ENCODE data around the gene SMARCAL1. TPM values are rescaled to one million over a fixed set of nuclear protein-coding genes. Genes with fewer than 3 reads are reported as not detected.

SMARCAL1 gene
- total and polyA plus RNA-seq, 2 experiments from 2014 or later, result 18.8 to 19.9 TPM

DNA sequence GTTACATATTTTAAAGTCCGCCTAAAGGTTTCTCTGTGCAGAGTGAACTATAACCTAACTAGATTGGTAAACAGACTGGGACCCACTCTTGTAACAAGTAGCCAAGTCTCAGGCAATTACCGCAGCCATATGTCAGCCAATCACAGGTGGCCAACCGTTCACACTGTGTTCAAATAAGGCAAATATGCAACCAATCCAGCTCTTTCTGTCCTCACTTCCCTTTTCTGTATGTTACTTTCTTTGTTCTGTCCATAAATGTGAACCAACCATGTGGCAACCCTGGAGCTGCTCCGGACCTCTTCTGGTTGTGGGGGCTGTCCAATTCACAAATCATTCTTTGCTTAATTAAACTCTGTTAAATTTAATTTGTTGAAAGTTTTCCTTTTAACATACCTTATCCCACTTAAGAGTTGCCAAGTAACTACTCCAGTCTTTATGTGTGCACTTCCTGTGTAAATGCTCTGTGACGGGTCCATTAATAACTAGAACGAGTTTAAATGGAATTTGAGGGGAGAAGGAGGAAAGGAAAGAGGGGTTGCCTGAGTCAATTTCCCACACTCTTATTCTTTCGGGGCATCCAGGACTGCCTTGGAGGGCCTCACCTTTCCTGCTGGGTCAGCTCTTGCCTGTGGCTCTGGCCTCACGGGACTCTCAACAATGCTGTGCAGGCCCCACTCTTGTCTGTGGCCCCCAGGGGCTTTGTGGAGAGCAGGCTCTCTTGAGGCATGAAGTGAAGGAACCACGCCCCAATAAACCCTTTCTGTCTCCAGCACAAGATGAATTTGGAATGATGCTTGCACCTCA, 79.7 kb downstream of the SMARCAL1 start:
- 60% methylated on average over 9 of the region's 9 CpGs for WGBS (ENCODE audit: low lambda C conversion rate, missing lambda C conversion rate)
- Histone ChIP-seq H3K4me3 (no peak overlapping the region), H2AFZ (no peak overlapping the region), H3K4me2 (no peak overlapping the region), H3K27me3 (no peaks in the 10 kb centered on the region), H4K20me1 (ENCODE audit: insufficient read depth, poor library complexity, severe bottlenecking) (no peaks in the 10 kb centered on the region), H3K79me2 (no peaks in the 10 kb centered on the region), H3K4me1 (ENCODE audit: insufficient read depth) (peaks cover 13% of the 10 kb centered on the region), H3K9me3 (ENCODE audit: low read depth) (no peaks in the 10 kb centered on the region), H3K27ac (peak overlapping the region; percentile 60), H3K9me2 (replicated peaks; ENCODE audit: insufficient read depth) (no peaks in the 10 kb centered on the region), H3K36me3 (replicated peaks; ENCODE audit: insufficient read depth, low read depth) (no peaks in the 10 kb centered on the region)
- no peak for TF ChIP-seq EZH2 (IDR thresholded peaks at IDR 0.05; ENCODE audit: borderline replicate concordance)
- TF ChIP-seq, protein P1, sequence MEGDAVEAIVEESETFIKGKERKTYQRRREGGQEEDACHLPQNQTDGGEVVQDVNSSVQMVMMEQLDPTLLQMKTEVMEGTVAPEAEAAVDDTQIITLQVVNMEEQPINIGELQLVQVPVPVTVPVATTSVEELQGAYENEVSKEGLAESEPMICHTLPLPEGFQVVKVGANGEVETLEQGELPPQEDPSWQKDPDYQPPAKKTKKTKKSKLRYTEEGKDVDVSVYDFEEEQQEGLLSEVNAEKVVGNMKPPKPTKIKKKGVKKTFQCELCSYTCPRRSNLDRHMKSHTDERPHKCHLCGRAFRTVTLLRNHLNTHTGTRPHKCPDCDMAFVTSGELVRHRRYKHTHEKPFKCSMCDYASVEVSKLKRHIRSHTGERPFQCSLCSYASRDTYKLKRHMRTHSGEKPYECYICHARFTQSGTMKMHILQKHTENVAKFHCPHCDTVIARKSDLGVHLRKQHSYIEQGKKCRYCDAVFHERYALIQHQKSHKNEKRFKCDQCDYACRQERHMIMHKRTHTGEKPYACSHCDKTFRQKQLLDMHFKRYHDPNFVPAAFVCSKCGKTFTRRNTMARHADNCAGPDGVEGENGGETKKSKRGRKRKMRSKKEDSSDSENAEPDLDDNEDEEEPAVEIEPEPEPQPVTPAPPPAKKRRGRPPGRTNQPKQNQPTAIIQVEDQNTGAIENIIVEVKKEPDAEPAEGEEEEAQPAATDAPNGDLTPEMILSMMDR (IDR thresholded peaks at IDR 0.05; ENCODE audit: poor library complexity), result no peak
- TF ChIP-seq EZH2phosphoT487 (IDR thresholded peaks at IDR 0.05; ENCODE audit: low read depth, severe bottlenecking, unreplicated experiment), result no peak
- no peak for DNase-seq (ENCODE audit: low spot score)

DNA sequence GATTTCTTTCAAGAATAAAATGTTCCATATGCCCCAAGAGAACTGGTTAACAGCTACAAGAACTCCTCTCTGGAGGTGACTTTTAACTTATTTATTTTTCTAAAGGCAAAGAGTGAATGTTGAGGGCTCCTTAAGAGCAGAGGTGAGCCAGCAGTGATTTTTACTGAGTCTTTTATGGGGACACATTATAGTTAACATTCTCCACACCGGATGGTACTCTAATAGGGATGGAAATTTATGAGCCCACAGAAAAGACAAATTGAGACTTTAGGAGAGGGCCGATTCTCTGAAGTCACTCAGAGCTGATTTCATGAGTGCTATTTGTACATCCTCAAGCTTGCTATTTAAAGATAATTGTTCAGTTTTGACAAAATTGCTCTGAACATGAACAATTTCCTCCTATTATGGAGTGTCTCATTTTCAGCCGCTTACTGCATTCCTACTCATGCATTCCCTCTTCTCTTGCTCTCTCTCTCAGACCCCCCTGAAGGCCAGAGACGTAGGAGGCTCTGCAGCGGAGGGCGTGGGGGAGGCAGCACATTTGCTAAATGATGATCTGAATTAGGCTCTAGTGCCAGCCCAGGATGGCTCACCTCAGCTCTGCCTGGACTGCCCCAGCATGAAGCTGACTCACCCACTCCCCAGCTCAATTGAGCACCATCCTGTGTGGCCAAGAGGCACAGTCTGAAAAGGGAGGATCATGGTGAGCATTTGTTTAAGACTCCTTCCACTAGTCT, 80.5 kb downstream of the SMARCAL1 start:
- TF ChIP-seq EZH2phosphoT487 (IDR thresholded peaks at IDR 0.05; ENCODE audit: low read depth, severe bottlenecking, unreplicated experiment), result no peak
- TF ChIP-seq EZH2 (IDR thresholded peaks at IDR 0.05; ENCODE audit: borderline replicate concordance), result no peak
- TF ChIP-seq, protein P1 (IDR thresholded peaks at IDR 0.05; ENCODE audit: poor library complexity), result no peak
- H3K79me2 ChIP-seq, result peaks cover 6% of the 10 kb centered on the region
- H3K4me2 ChIP-seq, result no peak overlapping the region
- H4K20me1 ChIP-seq (ENCODE audit: insufficient read depth, poor library complexity, severe bottlenecking), result no peaks in the 10 kb centered on the region
- H3K4me3 ChIP-seq, result no peak overlapping the region
- H3K27me3 ChIP-seq, result no peaks in the 10 kb centered on the region
- no peaks in the 10 kb centered on the region for H3K36me3 ChIP-seq (replicated peaks; ENCODE audit: insufficient read depth, low read depth)
- H3K9me2 ChIP-seq (replicated peaks; ENCODE audit: insufficient read depth), result no peaks in the 10 kb centered on the region
- DNase-seq (ENCODE audit: low spot score), result peak; percentile 15
- no peaks in the 10 kb centered on the region for H3K9me3 ChIP-seq (ENCODE audit: low read depth)
- H2AFZ ChIP-seq, result no peak overlapping the region
- H3K27ac ChIP-seq, result peak overlapping the region; percentile 60
- peaks cover 16% of the 10 kb centered on the region for H3K4me1 ChIP-seq (ENCODE audit: insufficient read depth)
- 57% methylated on average over 6 of the region's 6 CpGs for WGBS (ENCODE audit: low lambda C conversion rate, missing lambda C conversion rate)

DNA sequence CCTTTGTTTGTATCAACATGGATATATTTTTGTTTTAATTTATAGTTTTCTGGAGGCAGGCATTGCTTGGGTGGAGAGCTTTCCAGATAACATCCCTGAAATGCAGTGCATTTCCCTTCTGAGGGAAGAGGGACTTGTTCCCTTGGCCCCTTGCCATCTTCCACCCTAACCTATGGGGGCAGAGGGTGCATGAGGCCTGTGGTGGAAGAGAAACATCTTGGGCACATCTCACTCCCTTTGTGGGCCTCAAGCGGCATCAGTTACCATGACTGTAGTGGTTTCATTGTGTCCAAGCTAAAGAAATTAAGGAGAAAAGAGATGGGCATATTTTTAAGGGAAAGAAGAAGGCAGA, 81.0 kb downstream of the SMARCAL1 start:
- Histone ChIP-seq H4K20me1 (ENCODE audit: insufficient read depth, poor library complexity, severe bottlenecking) (no peaks in the 10 kb centered on the region), H3K4me3 (no peak overlapping the region), H3K27me3 (no peaks in the 10 kb centered on the region), H3K27ac (peak overlapping the region; percentile 8), H3K4me1 (ENCODE audit: insufficient read depth) (peaks cover 20% of the 10 kb centered on the region), H3K36me3 (replicated peaks; ENCODE audit: insufficient read depth, low read depth) (no peaks in the 10 kb centered on the region), H3K9me2 (replicated peaks; ENCODE audit: insufficient read depth) (no peaks in the 10 kb centered on the region), H3K9me3 (ENCODE audit: low read depth) (no peaks in the 10 kb centered on the region), H2AFZ (no peak overlapping the region), H3K4me2 (no peak overlapping the region), H3K79me2 (peaks cover 9% of the 10 kb centered on the region)
- WGBS (ENCODE audit: low lambda C conversion rate, missing lambda C conversion rate), result 96% methylated on average over 1 of the region's 1 CpG
- TF ChIP-seq EZH2 (IDR thresholded peaks at IDR 0.05; ENCODE audit: borderline replicate concordance), result no peak
- TF ChIP-seq, protein P1 (IDR thresholded peaks at IDR 0.05; ENCODE audit: poor library complexity), result no peak
- TF ChIP-seq EZH2phosphoT487 (IDR thresholded peaks at IDR 0.05; ENCODE audit: low read depth, severe bottlenecking, unreplicated experiment), result no peak
- DNase-seq (ENCODE audit: low spot score), result no peak

All from hepatocyte (in vitro differentiated cells).